Measurements from ENCODE around the gene MC4R.
"Not testable (repeated sequence)": the region's sequence is repeated elsewhere in the genome, so short reads cannot be mapped to it uniquely, and the experiment has no call there.

The MC4R gene

GRCh38 chr18:60372596-60372995 lies at the start of gene MC4R:
TSS of gene MC4R (minus strand) at chr18:60372775. CDS start at chr18:60372349, 426 bp downstream.
- no peak for DNase-seq (ENCODE audit: low spot score)

- not testable (repeated sequence) for DNase-seq (ENCODE audit: low spot score)
Observed at GRCh38 chr18:60422306-60422705, 49.7 kb upstream of the MC4R start.

GRCh38 chr18:60421356-60422118 lies 49.0 kb upstream of the MC4R start:
- DNase-seq (ENCODE audit: low spot score), result no peak

- no peak for DNase-seq (ENCODE audit: low spot score)
Observed at GRCh38 chr18:60417946-60418345, 45.4 kb upstream of the MC4R start.

- DNase-seq (ENCODE audit: low spot score), result no peak
Observed at GRCh38 chr18:60413944-60414547, 41.5 kb upstream of the MC4R start.

- no peak for DNase-seq (ENCODE audit: low spot score)
Observed at GRCh38 chr18:60411715-60412114, 39.1 kb upstream of the MC4R start.

- DNase-seq (ENCODE audit: low spot score), result no peak
Observed at GRCh38 chr18:60406721-60407120, 34.1 kb upstream of the MC4R start.

GRCh38 chr18:60404486-60405085 lies 32.0 kb upstream of the MC4R start:
- no peak for DNase-seq (ENCODE audit: low spot score)

GRCh38 chr18:60401346-60401745 lies 28.8 kb upstream of the MC4R start:
- no peak for DNase-seq (ENCODE audit: low spot score)

GRCh38 chr18:60391571-60392226 lies 19.1 kb upstream of the MC4R start:
- DNase-seq (ENCODE audit: low spot score), result no peak

- DNase-seq (ENCODE audit: low spot score), result no peak
Observed at GRCh38 chr18:60389314-60389713, 16.7 kb upstream of the MC4R start.

- DNase-seq (ENCODE audit: low spot score), result no peak
Observed at GRCh38 chr18:60385693-60386092, 13.1 kb upstream of the MC4R start.

- no peak for DNase-seq (ENCODE audit: low spot score)
Observed at GRCh38 chr18:60383893-60384292, 11.3 kb upstream of the MC4R start.

GRCh38 chr18:60377778-60378469 lies 5.3 kb upstream of the MC4R start:
- DNase-seq (ENCODE audit: low spot score), result no peak

- DNase-seq (ENCODE audit: low spot score), result no peak
Observed at GRCh38 chr18:60372132-60372531, 443 bp downstream of the MC4R start.

- no peak for DNase-seq (ENCODE audit: low spot score)
Observed at GRCh38 chr18:60358516-60358915, 14.1 kb downstream of the MC4R start.

GRCh38 chr18:60350941-60351340 lies 21.6 kb downstream of the MC4R start:
- DNase-seq (ENCODE audit: low spot score), result no peak

- no peak for DNase-seq (ENCODE audit: low spot score)
Observed at GRCh38 chr18:60350150-60350549, 22.4 kb downstream of the MC4R start.

- DNase-seq (ENCODE audit: low spot score), result no peak
Observed at GRCh38 chr18:60347526-60348045, 25.0 kb downstream of the MC4R start.

GRCh38 chr18:60339018-60339417 lies 33.6 kb downstream of the MC4R start:
- no peak for DNase-seq (ENCODE audit: low spot score)

GRCh38 chr18:60331890-60332289 lies 40.7 kb downstream of the MC4R start:
- no peak for DNase-seq (ENCODE audit: low spot score)

GRCh38 chr18:60329131-60329530 lies 43.4 kb downstream of the MC4R start:
- no peak for DNase-seq (ENCODE audit: low spot score)
